GM10248 (cell line): Measurements from ENCODE around the gene FNTB.

Source experiments
- CTCF ChIA-PET: fragments of 300-600 bp; sonication (Branson Sonifier 250); formaldehyde crosslinking; extraction: SDS; loops from one replicate; lab custom pipeline; 2021; ENCODE audit warnings: antibody characterized with exemption; lab: Yijun Ruan, JAX
- POLR2A ChIA-PET: fragments of 350-650 bp; sonication (Branson Sonifier 250); formaldehyde crosslinking; extraction: SDS; loops from one replicate; lab custom pipeline; 2020; ENCODE audit warnings: antibody characterized with exemption; lab: Yijun Ruan, JAX
- DNase-seq: peaks from one replicate; pipeline ENCODE4 v3.0.0; 2012; ENCODE audit errors: extremely low spot score
- CTCF ChIP-seq: IDR thresholded peaks from 2 replicates; pipeline ENCODE4 v1.5.1; 2012; ENCODE audit warnings: mild to moderate bottlenecking, low read depth; ENCODE audit errors: extremely low read depth, missing control alignments, control extremely low read depth

Gene FNTB

DNA sequence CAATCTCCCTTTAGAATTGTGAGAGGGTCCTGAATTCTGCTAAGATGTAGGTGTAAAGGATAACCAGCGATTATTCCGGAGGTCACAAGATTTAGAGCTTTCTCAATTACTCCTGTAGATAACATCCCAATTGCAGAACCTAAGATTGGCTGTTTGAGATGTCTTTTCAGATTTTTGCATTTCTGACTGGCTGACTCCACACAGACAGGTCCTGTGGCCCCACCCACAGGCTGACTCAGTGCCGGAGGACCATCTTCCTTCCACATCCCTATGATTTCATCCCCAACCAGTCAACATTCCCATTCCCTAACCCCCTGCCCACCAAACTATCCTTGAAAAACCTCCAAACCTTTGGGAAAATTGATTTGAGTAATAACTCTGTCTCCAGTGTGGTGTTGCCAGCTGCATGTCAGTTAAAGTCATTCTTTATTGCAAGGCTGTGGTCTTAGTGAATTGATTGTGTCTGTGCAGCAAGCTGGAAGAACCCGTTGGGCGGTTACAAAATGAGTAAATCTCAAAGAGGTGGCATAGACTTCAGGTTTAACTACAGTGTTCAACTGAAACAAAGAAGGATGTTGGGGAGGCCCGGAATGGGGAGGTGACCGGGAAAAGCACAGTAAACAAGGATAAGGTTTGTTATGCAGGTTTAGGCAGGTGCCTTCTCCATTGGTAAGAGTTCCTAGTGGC is 10.6 kb downstream of the FNTB start:
- DNase-seq: no peak
- POLR2A ChIA-PET: interaction anchor here (0.6 kb wide), 1 partner anchor 1248 kb away, joined by 5 read pairs; no protein-coding TSS in a partner anchor
- CTCF ChIA-PET: interaction anchor here (1.9 to 13.4 kb wide), 2 partner anchors 9 to 23 kb away, joined by 9 to 114 read pairs; partner anchors contain the start of gene FNTB
- no peak for TF ChIP-seq CTCF

- POLR2A ChIA-PET: no interaction called here
- no peak for DNase-seq
- CTCF ChIA-PET: interaction anchor here (1.1 to 13.4 kb wide), 3 partner anchors 10 to 21 kb away, joined by 3 to 114 read pairs (median 9); partner anchors contain the start of gene FNTB
Observed at GRCh38 chr14:64998455-64998931, 11.8 kb downstream of the FNTB start.

GRCh38 chr14:65000898-65001591 is 14.3 kb downstream of the FNTB start:
- CTCF ChIA-PET: interaction anchor here (0.7 to 13.4 kb wide), 5 partner anchors 11 to 178 kb away, joined by 3 to 114 read pairs (median 3); partner anchors contain the start of gene FNTB
- POLR2A ChIA-PET: no interaction called here

More at GRCh38 chr14:64998455-64998931, 11.8 kb downstream of the FNTB start:
- no peak for TF ChIP-seq CTCF

GRCh38 chr14:65001723-65002122 is 15.0 kb downstream of the FNTB start:
- no peak for DNase-seq
- no peak for TF ChIP-seq CTCF
- ChIA-PET POLR2A (no interaction called here), CTCF (interaction anchor here (1.1 to 13.4 kb wide), 4 partner anchors 13 to 26 kb away, joined by 3 to 114 read pairs (median 5); partner anchors contain the start of gene FNTB)

More at GRCh38 chr14:65000898-65001591, 14.3 kb downstream of the FNTB start:
- no peak for DNase-seq
- no peak for TF ChIP-seq CTCF

DNA sequence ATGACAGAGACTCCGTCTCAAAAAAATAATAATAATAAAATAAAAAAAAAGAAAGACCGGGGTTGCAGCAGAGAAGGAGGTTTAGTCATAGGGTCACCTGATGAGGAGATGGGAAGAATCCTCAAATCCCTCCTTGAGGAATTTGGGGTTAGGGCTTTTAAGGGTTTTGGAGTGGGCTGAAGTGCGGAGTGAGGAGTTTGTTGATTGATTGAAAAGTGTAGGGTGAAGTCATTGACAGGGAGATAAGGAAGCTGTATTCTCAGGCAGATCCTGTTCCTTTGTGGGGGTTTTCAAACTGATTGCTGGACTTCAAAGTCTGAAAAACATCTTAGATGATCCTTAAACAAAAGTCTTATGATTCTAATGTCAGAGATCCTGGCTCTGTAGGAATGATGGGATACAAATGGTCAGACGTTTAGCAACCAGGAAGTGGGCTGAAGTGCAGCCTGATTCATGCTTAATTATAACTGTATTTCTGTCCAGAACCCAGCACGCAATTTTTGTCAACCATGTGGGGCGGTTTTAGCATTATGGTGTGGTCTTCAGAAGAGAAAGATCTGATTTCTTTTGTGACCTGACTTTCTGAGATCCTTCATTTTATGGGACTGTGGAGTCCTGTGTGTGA is 16.0 kb downstream of the FNTB start:
- ChIA-PET CTCF (interaction anchor here (1.1 to 13.4 kb wide), 5 partner anchors 9 to 26 kb away, joined by 3 to 114 read pairs (median 7); partner anchors contain the start of gene FNTB), POLR2A (no interaction called here)
- DNase-seq: no peak
- TF ChIP-seq CTCF: no peak

DNA sequence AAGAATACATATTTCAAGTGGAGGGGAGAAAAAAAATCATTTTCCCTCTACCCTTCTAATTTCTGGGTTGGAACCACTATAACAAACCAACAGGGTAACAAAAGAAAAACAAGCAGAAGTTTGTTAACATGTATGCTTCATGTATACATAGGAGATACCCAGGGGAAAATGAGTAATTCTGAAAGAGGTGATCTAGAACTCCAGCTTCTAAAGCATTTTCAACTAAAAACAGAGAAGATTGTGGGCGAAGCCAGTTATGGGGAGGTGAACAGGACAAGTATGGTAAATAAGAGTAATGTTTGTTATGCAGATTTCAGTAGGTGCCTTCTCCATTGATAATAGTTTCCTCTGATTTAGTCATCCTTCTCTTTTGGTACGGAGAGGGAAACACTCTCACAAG is 16.7 kb downstream of the FNTB start:
- ChIA-PET CTCF (interaction anchor here (1.1 to 13.4 kb wide), 4 partner anchors 9 to 25 kb away, joined by 3 to 114 read pairs (median 30); partner anchors contain the start of gene FNTB), POLR2A (no interaction called here)
- DNase-seq: peak; percentile 39
- no peak for TF ChIP-seq CTCF
